OCI-LY1 (cell line): ENCODE measurements around the gene PDE1A.

Experiments used
- CTCF ChIP-seq: fragments of 200-600 bp; sonication (generic), shearing (Covaris generic); IDR thresholded peaks from 2 replicates; pipeline ENCODE4 v1.5.1; 2017; ENCODE audit warnings: mild to moderate bottlenecking, antibody characterized with exemption, low read length, moderate library complexity, mixed read lengths
- EZH2 ChIP-seq: fragments of 200-600 bp; sonication (generic), shearing (Covaris generic); IDR thresholded peaks from 2 replicates; pipeline ENCODE4 v1.8.0; 2017; ENCODE audit warnings: borderline replicate concordance, mixed run types, mild to moderate bottlenecking, antibody characterized with exemption, low read length, moderate library complexity, mixed read lengths

GRCh38 chr2:182316950-182317349 lies 109.9 kb downstream of the PDE1A start:
- TF ChIP-seq EZH2 (no peak), CTCF (no peak)
